HPDE6-E6E7 (cell line): ENCODE measurements around the gene SKI.
A peak's percentile ranks its signal among the peaks of the same experiment; 100 is the strongest.

ENCODE experiments used
- DNase-seq: peaks from one replicate; pipeline ENCODE4 v3.0.0; 2011; ENCODE audit warnings: missing footprints; ENCODE audit errors: extremely low spot score

SKI gene

GRCh38 chr1:2209400-2210083 is 18.6 kb upstream of the SKI start:
- DNase-seq = no peak

GRCh38 chr1:2210084-2210653 is 17.9 kb upstream of the SKI start:
- DNase-seq = peak; percentile 67

- DNase-seq = no peak
These were observed 17.3 kb upstream of the SKI start for GRCh38 chr1:2210786-2211185.

GRCh38 chr1:2212274-2212531 is 15.9 kb upstream of the SKI start:
- no peak for DNase-seq

- DNase-seq = peak; percentile 76
These were observed 15.3 kb upstream of the SKI start for GRCh38 chr1:2212532-2213491.

GRCh38 chr1:2213576-2214505 is 14.3 kb upstream of the SKI start:
- DNase-seq = no peak

- DNase-seq = no peak
These were observed 13.4 kb upstream of the SKI start for GRCh38 chr1:2214541-2215241.

- DNase-seq = no peak
These were observed 12.8 kb upstream of the SKI start for GRCh38 chr1:2215329-2215728.

GRCh38 chr1:2215909-2216766 is 12.0 kb upstream of the SKI start:
- no peak for DNase-seq

- no peak for DNase-seq
These were observed 11.4 kb upstream of the SKI start for GRCh38 chr1:2216767-2217058.

GRCh38 chr1:2221271-2221670 is 6.8 kb upstream of the SKI start:
- DNase-seq = no peak

- no peak for DNase-seq
These were observed 3.9 kb upstream of the SKI start for GRCh38 chr1:2224170-2224584.

GRCh38 chr1:2224631-2225428 is 3.3 kb upstream of the SKI start:
- DNase-seq = no peak

- DNase-seq = no peak
These were observed 1.4 kb upstream of the SKI start for GRCh38 chr1:2226525-2227345.

GRCh38 chr1:2227346-2228156 is 568 bp upstream of the SKI start:
- peak; percentile 89 for DNase-seq

GRCh38 chr1:2228694-2229036 is 546 bp downstream of the SKI start:
- no peak for DNase-seq

- no peak for DNase-seq
These were observed 1.1 kb downstream of the SKI start for GRCh38 chr1:2229037-2229864.
